Caco-2 (cell line): ENCODE results near the gene SPPL3. TPM values are rescaled to one million over a fixed set of nuclear protein-coding genes. Genes with fewer than 3 reads are reported as not detected.

Experiments
- BruUV-seq: library from RNA; stranded (reverse); fragments of 400-500 nt; replicated peaks from 2 replicates; lab custom pipeline; 2021; lab: Mats Ljungman, UMichigan
- CTCF ChIA-PET: fragments of 300-600 bp; sonication (Branson Sonifier 250); formaldehyde crosslinking; loops from one replicate; lab custom pipeline; 2022; ENCODE audit warnings: antibody characterized with exemption; lab: Charles Lee
- POLR2A ChIA-PET: fragments of 300-600 bp; sonication (Branson Sonifier 250); formaldehyde crosslinking; loops from one replicate; lab custom pipeline; 2022; ENCODE audit warnings: antibody characterized with exemption; lab: Charles Lee
- DNase-seq, 2 experiments: peaks; one replicate each; pipeline versions ENCODE4 v3.0.0 to v3.0.0-alpha.2; 2020 to 2022
- H3K27me3 ChIP-seq: replicated peaks from 2 replicates; pipeline ENCODE4 v1.6.0; 2011; ENCODE audit warnings: low read length; ENCODE audit not compliant: control insufficient read depth, insufficient read depth
- H3K36me3 ChIP-seq: 2 replicates; pipeline ENCODE4 v1.5.1; 2011; ENCODE audit warnings: low read length; ENCODE audit not compliant: control insufficient read depth, insufficient read depth
- H3K4me1 ChIP-seq: fragments of 250-450 bp; sonication (Bioruptor Pico); 2 replicates; pipeline ENCODE4 v1.5.1; 2020; ENCODE audit warnings: mild to moderate bottlenecking
- H3K4me3 ChIP-seq: 2 replicates; pipeline ENCODE4 v1.5.1; 2011; ENCODE audit warnings: low read depth, mild to moderate bottlenecking, control low read depth, low read length
- H3K9me3 ChIP-seq: fragments of 250-450 bp; sonication (Bioruptor Pico); 2 replicates; pipeline ENCODE4 v1.5.1; 2020; ENCODE audit warnings: mild to moderate bottlenecking, moderate library complexity
- H3K27ac Mint-ChIP-seq: one replicate; pipeline ENCODE4 v1.8.0; 2022; ENCODE audit warnings: mixed read lengths; ENCODE audit not compliant: unreplicated experiment
- H3K27me3 Mint-ChIP-seq: one replicate; pipeline ENCODE4 v1.8.0; 2022; ENCODE audit warnings: mixed read lengths; ENCODE audit not compliant: insufficient read depth, unreplicated experiment
- H3K36me3 Mint-ChIP-seq: one replicate; pipeline ENCODE4 v1.8.0; 2022; ENCODE audit warnings: mild to moderate bottlenecking, mixed read lengths; ENCODE audit not compliant: insufficient read depth, unreplicated experiment
- H3K4me1 Mint-ChIP-seq: one replicate; pipeline ENCODE4 v1.8.0; 2022; ENCODE audit warnings: low read depth, mixed read lengths; ENCODE audit not compliant: unreplicated experiment
- H3K4me3 Mint-ChIP-seq: one replicate; pipeline ENCODE4 v1.8.0; 2022; ENCODE audit warnings: mild to moderate bottlenecking, moderate library complexity, mixed read lengths; ENCODE audit not compliant: unreplicated experiment
- H3K9me3 Mint-ChIP-seq: one replicate; pipeline ENCODE4 v1.8.0; 2022; ENCODE audit warnings: mixed read lengths; ENCODE audit not compliant: unreplicated experiment
- intact Hi-C: fragments of 100-400 bp; cut with micrococcal nuclease; formaldehyde crosslinking; loops from one replicate; pipeline ENCODE4 v1.10.0; 2022; ENCODE audit not compliant: unreplicated experiment
- total RNA-seq: library from RNA; stranded (reverse); gene quantifications from 2 replicates; pipeline ENCODE4 v1.2.3, GENCODE V29; 2022
- TF ChIP-seq, protein P1 (sequence below), 2 experiments: fragments of 200-600 bp in 1 of 2; IDR thresholded peaks; 1 replicate in 1 of 2; 2 replicates in 1 of 2; pipeline versions ENCODE4 v1.5.1 to v1.8.0; 2011 to 2022; ENCODE audit warnings: antibody characterized with exemption in 1 of 2, control low read depth in 1 of 2, inconsistent platforms in 1 of 2, low read depth in 1 of 2, low read length in 1 of 2, mild to moderate bottlenecking in 1 of 2, moderate library complexity in 1 of 2; ENCODE audit not compliant: insufficient read depth in 1 of 2, severe bottlenecking in 1 of 2, unreplicated experiment in 1 of 2

Gene SPPL3
- total RNA-seq, 1 experiment from 2014 or later, result 63.4 TPM

DNA sequence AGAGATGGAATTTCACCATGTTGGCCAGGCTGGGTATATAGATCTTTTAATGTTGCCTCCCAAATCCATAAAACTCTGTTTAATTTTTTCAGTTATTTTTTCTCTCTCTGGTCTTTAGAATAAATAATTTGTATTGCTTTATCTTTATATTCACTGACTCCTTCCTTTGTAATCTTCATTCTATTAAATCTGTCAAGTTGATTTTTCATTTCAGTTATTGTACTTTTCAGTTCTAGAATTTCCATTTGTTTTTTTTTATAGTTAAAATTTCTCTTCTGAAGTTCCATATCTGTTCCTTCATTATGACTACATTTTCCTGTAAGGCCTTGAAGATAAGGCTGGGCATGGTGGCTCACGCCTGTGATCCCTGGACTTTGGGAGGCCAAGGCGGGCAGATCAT, 13.6 kb upstream of the SPPL3 start:
- Histone ChIP-seq H3K4me3 (no peak overlapping the region), H3K4me1 (no peaks in the 10 kb centered on the region), H3K27me3 (no peaks in the 10 kb centered on the region), H3K36me3 (no peaks in the 10 kb centered on the region), H3K9me3 (peaks cover 12% of the 10 kb centered on the region; the same call in 1 of the 2 replicates)
- Mint-ChIP-seq H3K9me3 (peaks cover 10% of the 10 kb centered on the region), H3K27me3 (no peaks in the 10 kb centered on the region), H3K4me3 (no peak overlapping the region), H3K27ac (no peak overlapping the region), H3K4me1 (no peaks in the 10 kb centered on the region), H3K36me3 (no peaks in the 10 kb centered on the region)
- intact Hi-C loops, result no loop called here
- ChIA-PET CTCF (no interaction called here), POLR2A (no interaction called here)
- BruUV-seq, result no TSS peak
- TF ChIP-seq, protein P1, sequence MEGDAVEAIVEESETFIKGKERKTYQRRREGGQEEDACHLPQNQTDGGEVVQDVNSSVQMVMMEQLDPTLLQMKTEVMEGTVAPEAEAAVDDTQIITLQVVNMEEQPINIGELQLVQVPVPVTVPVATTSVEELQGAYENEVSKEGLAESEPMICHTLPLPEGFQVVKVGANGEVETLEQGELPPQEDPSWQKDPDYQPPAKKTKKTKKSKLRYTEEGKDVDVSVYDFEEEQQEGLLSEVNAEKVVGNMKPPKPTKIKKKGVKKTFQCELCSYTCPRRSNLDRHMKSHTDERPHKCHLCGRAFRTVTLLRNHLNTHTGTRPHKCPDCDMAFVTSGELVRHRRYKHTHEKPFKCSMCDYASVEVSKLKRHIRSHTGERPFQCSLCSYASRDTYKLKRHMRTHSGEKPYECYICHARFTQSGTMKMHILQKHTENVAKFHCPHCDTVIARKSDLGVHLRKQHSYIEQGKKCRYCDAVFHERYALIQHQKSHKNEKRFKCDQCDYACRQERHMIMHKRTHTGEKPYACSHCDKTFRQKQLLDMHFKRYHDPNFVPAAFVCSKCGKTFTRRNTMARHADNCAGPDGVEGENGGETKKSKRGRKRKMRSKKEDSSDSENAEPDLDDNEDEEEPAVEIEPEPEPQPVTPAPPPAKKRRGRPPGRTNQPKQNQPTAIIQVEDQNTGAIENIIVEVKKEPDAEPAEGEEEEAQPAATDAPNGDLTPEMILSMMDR (IDR thresholded peaks at IDR 0.05; ENCODE audit: insufficient read depth in 1 of 2, low read depth in 1 of 2, low read length in 1 of 2, severe bottlenecking in 1 of 2, unreplicated experiment in 1 of 2), result no peak
- DNase-seq, result no peak

DNA sequence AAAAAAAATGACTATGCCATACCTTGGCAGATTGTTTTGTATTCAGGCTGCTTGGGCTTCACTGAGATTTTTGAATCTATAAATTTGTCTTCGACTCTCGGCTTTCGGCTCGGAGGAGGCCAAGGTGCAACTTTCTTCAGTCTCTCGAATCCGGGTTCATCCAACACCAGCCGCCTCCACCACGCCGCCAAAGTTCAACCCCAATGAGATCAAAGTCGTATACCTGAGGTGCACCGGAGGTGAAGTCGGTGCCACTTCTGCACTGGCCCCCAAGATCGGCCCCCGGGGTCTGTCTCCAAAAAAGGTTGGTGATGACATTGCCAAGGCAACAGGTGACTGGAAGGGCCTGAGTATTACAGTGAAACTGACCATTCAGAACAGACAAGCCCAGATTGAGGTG, 12.4 kb upstream of the SPPL3 start:
- TF ChIP-seq, protein P1 (IDR thresholded peaks at IDR 0.05; ENCODE audit: insufficient read depth in 1 of 2, low read depth in 1 of 2, low read length in 1 of 2, severe bottlenecking in 1 of 2, unreplicated experiment in 1 of 2), result no peak
- no peak for DNase-seq
- intact Hi-C loops, result no loop called here
- Mint-ChIP-seq H3K27me3 (no peaks in the 10 kb centered on the region), H3K27ac (no peak overlapping the region), H3K9me3 (peaks cover 10% of the 10 kb centered on the region), H3K4me1 (no peaks in the 10 kb centered on the region), H3K36me3 (no peaks in the 10 kb centered on the region), H3K4me3 (no peak overlapping the region)
- H3K27me3 ChIP-seq, result no peaks in the 10 kb centered on the region
- H3K4me3 ChIP-seq, result no peak overlapping the region
- ChIA-PET POLR2A (no interaction called here), CTCF (no interaction called here)
- no peaks in the 10 kb centered on the region for H3K4me1 ChIP-seq
- BruUV-seq, result no TSS peak
- peaks cover 12% of the 10 kb centered on the region; the same call in 1 of the 2 replicates for H3K9me3 ChIP-seq
- H3K36me3 ChIP-seq, result no peaks in the 10 kb centered on the region

DNA sequence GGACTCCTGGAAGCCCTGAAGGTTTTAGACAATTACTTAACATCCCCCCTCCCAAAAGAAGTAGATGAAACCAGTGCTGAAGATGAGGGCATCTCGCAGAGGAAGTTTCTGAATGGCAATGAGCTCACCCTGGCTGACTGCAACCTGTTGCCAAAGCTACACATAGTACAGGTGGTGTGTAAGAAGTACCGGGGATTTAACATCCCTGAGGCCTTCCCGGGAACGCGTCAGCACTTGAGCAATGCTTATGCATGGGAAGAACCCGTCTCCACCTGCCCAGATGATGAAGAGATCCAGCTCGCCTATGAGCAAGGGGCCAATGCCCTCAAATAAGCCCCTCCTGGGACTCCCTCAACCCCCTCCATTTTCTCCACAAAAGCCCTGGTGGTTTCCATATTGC, 10.6 kb upstream of the SPPL3 start:
- Histone ChIP-seq H3K4me3 (no peak overlapping the region), H3K4me1 (no peaks in the 10 kb centered on the region), H3K9me3 (peaks cover 12% of the 10 kb centered on the region; the same call in 1 of the 2 replicates), H3K36me3 (no peaks in the 10 kb centered on the region), H3K27me3 (no peaks in the 10 kb centered on the region)
- ChIA-PET POLR2A (no interaction called here), CTCF (no interaction called here)
- intact Hi-C loops, result no loop called here
- H3K4me3 Mint-ChIP-seq, result no peak overlapping the region
- H3K36me3 Mint-ChIP-seq, result no peaks in the 10 kb centered on the region
- H3K27ac Mint-ChIP-seq, result no peak overlapping the region
- TF ChIP-seq, protein P1 (IDR thresholded peaks at IDR 0.05; ENCODE audit: insufficient read depth in 1 of 2, low read depth in 1 of 2, low read length in 1 of 2, severe bottlenecking in 1 of 2, unreplicated experiment in 1 of 2), result no peak
- H3K9me3 Mint-ChIP-seq, result peaks cover 10% of the 10 kb centered on the region
- no peaks in the 10 kb centered on the region for H3K27me3 Mint-ChIP-seq
- no TSS peak for BruUV-seq
- no peak for DNase-seq
- no peaks in the 10 kb centered on the region for H3K4me1 Mint-ChIP-seq
